Esophagus squamous epithelium (tissue), 4 donors: ENCODE results near the gene WDFY3.

Experiments
- CTCF ChIP-seq, 6 experiments: fragments of 450-650 bp in 4 of 6; fragments of 200-600 bp in 2 of 6; sonication (generic) in 2 of 6; IDR thresholded peaks; one replicate each; pipeline ENCODE4 v1.5.1; 2016 to 2019; ENCODE audit warnings: antibody characterized with exemption in 6 of 6, mild to moderate bottlenecking in 4 of 6, moderate library complexity in 4 of 6
- POLR2A ChIP-seq, 4 donors: fragments of 450-650 bp; IDR thresholded peaks; one replicate each; pipeline ENCODE4 v1.6.1; 2017; ENCODE audit warnings: antibody characterized with exemption in 4 of 4, mild to moderate bottlenecking in 4 of 4, moderate library complexity in 3 of 4

GRCh38 chr4:84901740-84902281, 64.7 kb downstream of the WDFY3 start:
- no peak for TF ChIP-seq CTCF (IDR thresholded peaks at IDR 0.05)
- no peak for TF ChIP-seq POLR2A (IDR thresholded peaks at IDR 0.05)
